Measurements from ENCODE around the gene NEURL1. TPM values are rescaled to one million over a fixed set of nuclear protein-coding genes. Genes with fewer than 3 reads are reported as not detected.

NEURL1 gene
- total RNA-seq, 4 donors from 2014 or later: 67.6 to 147 (median 110) TPM

DNA sequence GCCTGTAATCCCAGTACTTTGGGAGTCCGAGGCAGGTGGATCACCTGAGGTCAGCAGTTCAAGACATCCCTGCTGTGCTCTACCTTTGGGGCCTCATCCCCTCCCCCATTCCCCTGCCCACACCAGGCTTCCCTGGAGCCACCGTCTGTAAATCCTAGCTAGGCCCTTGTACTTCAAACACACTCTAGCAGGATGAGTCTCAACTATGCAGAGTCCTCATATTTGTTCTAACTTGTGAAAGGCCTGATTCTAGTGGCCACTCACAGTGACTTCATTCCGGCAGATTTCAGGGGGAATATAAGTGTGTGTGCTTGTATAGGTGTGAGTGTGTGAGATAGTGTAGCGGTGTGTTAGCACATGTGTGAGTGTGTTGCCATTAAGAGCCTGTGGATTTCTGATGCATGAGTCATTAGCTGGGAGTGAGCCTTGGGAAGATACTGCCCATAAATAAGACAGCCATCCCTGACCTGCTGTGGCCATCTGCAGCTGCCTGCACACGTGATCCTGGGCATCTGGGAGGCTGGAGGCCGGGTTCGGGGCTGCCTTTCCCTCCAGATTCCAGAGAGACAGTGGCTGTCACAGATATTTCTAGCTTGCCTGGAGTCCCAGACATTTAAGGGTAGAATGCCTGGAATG lies 1.7 kb upstream of the NEURL1 start:
- ATAC-seq: peak; percentile 46 to 60
- Histone ChIP-seq H3K9me3 (no peaks in the 10 kb centered on the region), H3K27ac (no peak overlapping the region), H3K27me3 (peaks cover 13 to 15% (median 13%) of the 10 kb centered on the region in 3 donors), H3K4me1 (peaks cover 0 to 8% of the 10 kb centered on the region in 2 donors), H3K4me3 (no peak overlapping the region), H3K36me3 (no peaks in the 10 kb centered on the region)
- in situ Hi-C loops (cut with MboI; ENCODE audit: low sequenced_read_pairs in 4 of 4) (no loop called here), intact Hi-C loops (cut with DNase I; ENCODE audit: low total_unique reads) (no loop called here)
- TF ChIP-seq POLR2A (IDR thresholded peaks at IDR 0.05): no peak
- TF ChIP-seq, protein P1, sequence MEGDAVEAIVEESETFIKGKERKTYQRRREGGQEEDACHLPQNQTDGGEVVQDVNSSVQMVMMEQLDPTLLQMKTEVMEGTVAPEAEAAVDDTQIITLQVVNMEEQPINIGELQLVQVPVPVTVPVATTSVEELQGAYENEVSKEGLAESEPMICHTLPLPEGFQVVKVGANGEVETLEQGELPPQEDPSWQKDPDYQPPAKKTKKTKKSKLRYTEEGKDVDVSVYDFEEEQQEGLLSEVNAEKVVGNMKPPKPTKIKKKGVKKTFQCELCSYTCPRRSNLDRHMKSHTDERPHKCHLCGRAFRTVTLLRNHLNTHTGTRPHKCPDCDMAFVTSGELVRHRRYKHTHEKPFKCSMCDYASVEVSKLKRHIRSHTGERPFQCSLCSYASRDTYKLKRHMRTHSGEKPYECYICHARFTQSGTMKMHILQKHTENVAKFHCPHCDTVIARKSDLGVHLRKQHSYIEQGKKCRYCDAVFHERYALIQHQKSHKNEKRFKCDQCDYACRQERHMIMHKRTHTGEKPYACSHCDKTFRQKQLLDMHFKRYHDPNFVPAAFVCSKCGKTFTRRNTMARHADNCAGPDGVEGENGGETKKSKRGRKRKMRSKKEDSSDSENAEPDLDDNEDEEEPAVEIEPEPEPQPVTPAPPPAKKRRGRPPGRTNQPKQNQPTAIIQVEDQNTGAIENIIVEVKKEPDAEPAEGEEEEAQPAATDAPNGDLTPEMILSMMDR (IDR thresholded peaks at IDR 0.05 in 4 of 5, conservative IDR thresholded peaks at IDR 0.05 in 1 of 5): no peak
- DNase-seq: no peak

DNA sequence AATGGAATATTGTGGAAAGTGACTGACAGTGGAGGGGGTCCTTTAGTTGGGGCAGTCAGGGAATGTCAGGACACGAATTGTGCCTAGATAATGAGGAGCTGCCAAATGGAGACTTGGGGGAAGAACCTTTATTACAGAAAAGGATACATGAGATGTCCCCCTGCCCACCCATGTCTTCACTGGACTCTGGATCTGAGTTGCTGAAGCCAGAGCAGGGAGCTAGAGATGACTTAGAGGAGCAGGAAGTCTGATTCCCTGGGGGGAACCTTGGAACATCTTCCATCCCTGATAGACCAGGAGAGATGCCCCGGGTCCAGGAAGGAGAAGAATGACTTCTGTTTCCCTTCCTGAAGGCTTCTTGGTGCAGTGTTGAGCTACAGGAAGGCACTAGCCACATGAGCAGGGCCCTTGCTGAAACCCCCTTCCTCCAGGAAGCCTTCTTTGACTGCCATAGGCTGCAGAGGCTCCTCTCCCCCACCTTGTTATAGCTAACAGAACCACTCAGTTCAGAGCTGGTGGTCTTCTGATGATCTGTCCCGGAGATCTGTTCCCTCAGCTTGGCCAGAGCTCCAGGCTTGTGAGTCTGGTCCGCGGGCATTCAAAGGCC lies 747 bp upstream of the NEURL1 start:
- Histone ChIP-seq H3K4me1 (peaks cover 0 to 8% of the 10 kb centered on the region in 2 donors), H3K9me3 (no peaks in the 10 kb centered on the region), H3K27ac (no peak overlapping the region), H3K4me3 (peak overlapping the region in 1 of 4 donors; percentile 42), H3K36me3 (no peaks in the 10 kb centered on the region), H3K27me3 (peaks cover 13 to 15% (median 13%) of the 10 kb centered on the region in 3 donors)
- DNase-seq: no peak
- intact Hi-C loops (cut with DNase I; ENCODE audit: low total_unique reads) (no loop called here), in situ Hi-C loops (cut with MboI; ENCODE audit: low sequenced_read_pairs in 4 of 4) (no loop called here)
- ATAC-seq: no peak
- no peak for TF ChIP-seq POLR2A (IDR thresholded peaks at IDR 0.05)
- TF ChIP-seq, protein P1 (IDR thresholded peaks at IDR 0.05 in 4 of 5, conservative IDR thresholded peaks at IDR 0.05 in 1 of 5): no peak

DNA sequence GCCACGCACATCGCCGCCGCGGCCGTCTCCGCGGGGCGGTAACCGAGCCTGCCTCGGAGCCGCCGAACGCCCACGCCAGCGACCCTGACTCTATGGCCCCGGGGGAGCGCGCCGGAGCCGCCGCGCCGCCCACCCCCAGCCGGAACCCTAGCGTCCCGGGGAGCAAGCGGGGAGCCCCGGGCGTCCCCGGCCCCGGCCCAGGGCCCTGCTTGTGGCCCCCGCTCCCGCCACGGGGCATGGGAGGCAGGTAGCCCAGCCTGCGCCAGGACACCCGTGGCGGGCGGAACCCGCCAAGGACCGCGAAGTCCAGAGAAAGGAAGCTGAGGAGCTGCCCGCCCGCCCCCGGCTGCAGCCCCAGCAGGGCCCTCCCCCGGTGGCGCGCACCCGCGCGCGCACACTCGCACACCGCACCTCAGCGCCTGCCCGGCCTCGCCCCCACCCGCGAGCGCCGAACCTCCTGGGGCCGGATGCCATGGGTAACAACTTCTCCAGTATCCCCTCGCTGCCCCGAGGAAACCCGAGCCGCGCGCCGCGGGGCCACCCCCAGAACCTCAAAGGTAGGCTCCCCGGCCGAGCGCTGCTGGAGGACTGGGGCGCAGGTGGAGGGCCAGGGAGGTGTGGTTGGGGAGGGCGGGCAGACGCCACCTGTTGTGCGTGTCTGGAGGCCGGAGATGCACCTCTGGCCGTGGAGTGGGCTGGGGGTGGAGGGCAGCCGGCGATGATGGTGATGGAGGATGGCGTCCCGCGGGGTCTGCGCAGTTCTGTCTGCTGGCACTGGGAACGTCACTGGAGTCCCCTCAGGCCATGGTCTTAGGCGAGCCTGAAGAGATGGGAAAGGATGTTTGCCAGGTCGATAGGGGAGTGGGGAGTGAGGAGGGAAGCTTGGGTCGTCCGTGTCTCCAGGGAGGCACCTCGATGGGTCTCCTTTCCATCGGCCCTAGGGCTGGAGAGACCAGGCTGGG lies 692 bp downstream of the NEURL1 start:
- in situ Hi-C loops (cut with MboI; ENCODE audit: low sequenced_read_pairs in 4 of 4): no loop called here
- H3K36me3 ChIP-seq: no peaks in the 10 kb centered on the region
- ATAC-seq: peak in 1 of 2 donors; percentile 8
- H3K27me3 ChIP-seq: peaks cover 13 to 15% (median 13%) of the 10 kb centered on the region in 3 donors
- TF ChIP-seq, protein P1 (IDR thresholded peaks at IDR 0.05 in 4 of 5, conservative IDR thresholded peaks at IDR 0.05 in 1 of 5): no peak
- no peak for TF ChIP-seq POLR2A (IDR thresholded peaks at IDR 0.05)
- H3K9me3 ChIP-seq: no peaks in the 10 kb centered on the region
- H3K4me1 ChIP-seq: peaks cover 0 to 8% of the 10 kb centered on the region in 2 donors
- H3K27ac ChIP-seq: no peak overlapping the region
- peak overlapping the region; percentile 42 to 61 (median 51) for H3K4me3 ChIP-seq
- DNase-seq: no peak
- intact Hi-C loops (cut with DNase I; ENCODE audit: low total_unique reads): no loop called here

DNA sequence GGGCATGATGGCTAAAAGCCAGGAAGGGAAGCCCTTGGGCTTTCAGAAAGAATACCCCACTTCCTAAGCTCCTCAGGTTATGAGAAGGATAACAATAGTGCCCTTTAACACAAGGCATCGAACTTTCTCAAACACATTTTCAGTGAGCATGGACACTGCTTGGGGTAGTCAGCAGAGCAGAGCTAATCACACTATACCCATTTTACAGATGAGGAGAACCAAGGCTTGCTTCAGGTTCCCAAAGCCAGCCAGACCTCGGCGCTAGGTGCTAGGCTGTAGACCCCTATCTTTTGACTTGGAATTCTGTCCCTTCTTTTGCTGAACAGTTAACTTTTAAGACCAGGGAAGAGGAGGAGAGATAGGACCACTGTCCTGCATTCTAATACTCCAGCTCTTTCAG lies 1.8 kb downstream of the NEURL1 start:
- DNase-seq: no peak
- H3K36me3 ChIP-seq: no peaks in the 10 kb centered on the region
- peaks cover 13 to 15% (median 13%) of the 10 kb centered on the region in 3 donors for H3K27me3 ChIP-seq
- H3K9me3 ChIP-seq: no peaks in the 10 kb centered on the region
- in situ Hi-C loops (cut with MboI; ENCODE audit: low sequenced_read_pairs in 4 of 4): no loop called here
- no peak overlapping the region for H3K4me3 ChIP-seq
- ATAC-seq: no peak
- H3K4me1 ChIP-seq: peaks cover 0 to 8% of the 10 kb centered on the region in 2 donors
- intact Hi-C loops (cut with DNase I; ENCODE audit: low total_unique reads): no loop called here
- no peak for TF ChIP-seq POLR2A (IDR thresholded peaks at IDR 0.05)
- TF ChIP-seq, protein P1 (IDR thresholded peaks at IDR 0.05 in 4 of 5, conservative IDR thresholded peaks at IDR 0.05 in 1 of 5): no peak
- H3K27ac ChIP-seq: no peak overlapping the region
